Muscle of leg (tissue), 11 donors: Measurements from ENCODE around the gene CCDC91. TPM values are rescaled to one million over a fixed set of nuclear protein-coding genes. Genes with fewer than 3 reads are reported as not detected.

Source experiments
- DNase-seq: peaks from one replicate; pipeline ENCODE4 v3.0.0; 2013
- H3K27ac ChIP-seq: one replicate; pipeline ENCODE4 v1.5.1; 2013; ENCODE audit warnings: mild to moderate bottlenecking, low read length, control low read depth
- H3K27me3 ChIP-seq: one replicate; pipeline ENCODE4 v1.6.1; 2013; ENCODE audit warnings: low read length; ENCODE audit not compliant: control insufficient read depth, insufficient read depth
- H3K36me3 ChIP-seq: one replicate; pipeline ENCODE4 v1.6.1; 2013; ENCODE audit warnings: low read length; ENCODE audit not compliant: control insufficient read depth, insufficient read depth
- H3K4me1 ChIP-seq: one replicate; pipeline ENCODE4 v1.6.1; 2013; ENCODE audit warnings: low read length; ENCODE audit not compliant: control insufficient read depth, insufficient read depth
- H3K4me3 ChIP-seq: one replicate; pipeline ENCODE4 v1.5.1; 2013; ENCODE audit warnings: low read length, control low read depth
- H3K9me3 ChIP-seq: replicated peaks from 2 replicates; pipeline ENCODE4 v1.6.1; 2013; ENCODE audit warnings: low read depth, low read length; ENCODE audit not compliant: control insufficient read depth
- WGBS: methylation state at CpG from one replicate; pipeline ENCODE4 v1.1.5; 2013; ENCODE audit warnings: missing lambda C conversion rate; ENCODE audit not compliant: insufficient coverage; 5-methylcytosine and 5-hydroxymethylcytosine counted together
- polyA plus RNA-seq, 8 donors: library from polyadenylated mRNA; unstranded; fragments of 120-200 nt; gene quantifications; one replicate each; pipeline versions ENCODE4 v1.2.1 to v1.2.3, GENCODE V29; 2013; ENCODE audit warnings: inconsistent platforms in 1 of 8, low replicate concordance in 1 of 8; ENCODE audit not compliant: insufficient read length in 8 of 8, insufficient read depth in 1 of 8
- total RNA-seq: library from RNA; stranded (reverse); fragments of 120-200 nt; gene quantifications from one replicate; pipeline ENCODE4 v1.2.4, GENCODE V29; 2013

CCDC91 gene
- total and polyA plus RNA-seq, 9 donors: 18.5 to 30.0 (median 22.6) TPM

GRCh38 chr12:28582672-28583376, 392.6 kb downstream of the CCDC91 start:
- no peak for DNase-seq
- Histone ChIP-seq H3K4me1 (no peaks in the 10 kb centered on the region), H3K9me3 (no peaks in the 10 kb centered on the region), H3K27me3 (no peaks in the 10 kb centered on the region), H3K4me3 (no peak overlapping the region), H3K27ac (no peak overlapping the region), H3K36me3 (no peaks in the 10 kb centered on the region)
- no CpG with 5 or more reads among the region's 6 CpGs for WGBS

DNA sequence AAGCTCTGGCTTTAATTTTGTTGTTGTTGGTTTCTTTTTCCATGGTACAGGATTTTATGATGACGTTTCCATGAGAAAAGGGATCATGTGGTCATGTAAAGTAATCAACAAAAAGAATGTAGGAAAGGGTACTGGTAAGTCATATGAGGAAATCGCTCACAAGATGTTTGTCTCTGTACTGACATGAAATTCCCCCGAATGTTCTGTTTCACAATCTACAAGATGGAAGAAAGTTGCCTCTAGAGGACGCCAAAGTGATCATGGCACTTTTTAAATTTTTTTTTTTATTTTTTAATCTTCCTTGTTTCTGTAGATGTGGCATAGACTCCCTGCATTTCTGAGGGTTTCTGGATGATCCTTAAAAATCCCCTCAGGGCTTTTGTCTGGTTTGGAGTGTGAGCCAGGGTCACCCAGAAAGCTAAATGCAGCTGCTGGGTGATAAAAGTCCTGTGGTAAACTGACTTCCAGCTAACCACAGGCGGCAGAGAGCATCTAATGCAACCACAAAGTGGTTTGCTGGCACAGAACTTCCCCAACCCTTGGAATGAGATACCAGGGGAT, 393.5 kb downstream of the CCDC91 start:
- Histone ChIP-seq H3K36me3 (no peaks in the 10 kb centered on the region), H3K9me3 (no peaks in the 10 kb centered on the region), H3K4me3 (no peak overlapping the region), H3K27me3 (no peaks in the 10 kb centered on the region), H3K4me1 (no peaks in the 10 kb centered on the region), H3K27ac (no peak overlapping the region)
- no peak for DNase-seq
- 75% methylated on average over 3 of the region's 5 CpGs for WGBS

DNA sequence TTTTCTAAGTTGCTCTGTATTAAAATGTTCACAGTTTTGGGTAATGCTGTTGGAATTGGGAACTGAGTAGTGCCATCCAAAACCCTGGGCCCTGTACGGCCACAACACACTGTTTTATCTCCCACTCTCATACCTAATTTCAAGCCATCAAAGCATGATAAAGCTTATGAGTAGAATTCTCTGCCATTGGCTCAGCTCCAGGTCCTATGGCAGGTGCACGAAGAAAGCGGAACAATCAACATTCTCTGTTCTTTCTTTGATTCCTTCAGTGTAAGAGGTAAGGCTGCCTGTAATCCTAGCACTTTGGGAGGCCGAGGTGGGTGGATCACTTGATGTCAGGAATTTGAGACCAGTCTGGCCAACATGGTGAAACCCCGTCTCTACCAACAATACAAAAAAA, 394.9 kb downstream of the CCDC91 start:
- no peaks in the 10 kb centered on the region for H3K36me3 ChIP-seq
- H3K4me1 ChIP-seq: no peaks in the 10 kb centered on the region
- no peak overlapping the region for H3K27ac ChIP-seq
- H3K27me3 ChIP-seq: no peaks in the 10 kb centered on the region
- WGBS: 50% methylated on average over 1 of the region's 5 CpGs
- no peak overlapping the region for H3K4me3 ChIP-seq
- DNase-seq: no peak
- H3K9me3 ChIP-seq: no peaks in the 10 kb centered on the region

- DNase-seq: no peak
- Histone ChIP-seq H3K9me3 (no peaks in the 10 kb centered on the region), H3K4me1 (no peaks in the 10 kb centered on the region), H3K27me3 (no peaks in the 10 kb centered on the region), H3K36me3 (no peaks in the 10 kb centered on the region), H3K4me3 (no peak overlapping the region), H3K27ac (no peak overlapping the region)
- WGBS: no CpG with 5 or more reads among the region's 3 CpGs
Observed at GRCh38 chr12:28586481-28586880, 396.2 kb downstream of the CCDC91 start.

DNA sequence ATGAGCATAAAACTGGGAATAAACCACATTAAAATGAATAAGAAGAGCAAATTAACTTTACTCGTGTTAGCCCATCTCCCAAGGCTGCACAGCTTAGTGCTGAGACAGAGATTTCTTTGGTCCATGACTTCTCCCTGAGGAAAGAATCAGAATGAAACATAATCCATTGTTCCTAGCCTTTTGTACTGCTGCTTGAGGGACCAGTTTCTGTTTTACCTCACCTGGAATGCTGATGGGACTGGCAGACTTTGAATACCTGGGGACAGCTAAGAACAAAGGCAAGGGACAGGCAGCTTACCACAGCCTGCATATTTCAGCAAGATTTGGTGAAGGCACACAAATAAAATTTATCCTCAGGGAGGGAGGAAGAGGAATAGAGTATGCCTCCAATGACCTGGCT, 401.6 kb downstream of the CCDC91 start:
- Histone ChIP-seq H3K9me3 (no peaks in the 10 kb centered on the region), H3K27me3 (no peaks in the 10 kb centered on the region), H3K27ac (no peak overlapping the region), H3K36me3 (no peaks in the 10 kb centered on the region), H3K4me3 (no peak overlapping the region), H3K4me1 (no peaks in the 10 kb centered on the region)
- WGBS: no CpG with 5 or more reads among the region's 1 CpG
- no peak for DNase-seq

Other genes with a start within 250 kb of the CCDC91 start
- gene PTHLH, start 217.7 kb upstream of the CCDC91 start, total RNA-seq: 2.5 TPM
- gene PTHLH, start 217.7 kb upstream of the CCDC91 start, polyA plus RNA-seq: 1 to 10 TPM in 7 of 8 donors, under 1 TPM in 1; 0.88 to 3.8 (median 2.5) TPM